HG03457 (cell line): ENCODE measurements around the gene IRS4.

Experiments
- ATAC-seq: cut with Tn5 transposase; IDR thresholded peaks from one replicate; pipeline ENCODE4 v1.9.1; 2021; ENCODE audit warnings: moderate number of reproducible peaks; ENCODE audit not compliant: unreplicated experiment

Gene IRS4

DNA sequence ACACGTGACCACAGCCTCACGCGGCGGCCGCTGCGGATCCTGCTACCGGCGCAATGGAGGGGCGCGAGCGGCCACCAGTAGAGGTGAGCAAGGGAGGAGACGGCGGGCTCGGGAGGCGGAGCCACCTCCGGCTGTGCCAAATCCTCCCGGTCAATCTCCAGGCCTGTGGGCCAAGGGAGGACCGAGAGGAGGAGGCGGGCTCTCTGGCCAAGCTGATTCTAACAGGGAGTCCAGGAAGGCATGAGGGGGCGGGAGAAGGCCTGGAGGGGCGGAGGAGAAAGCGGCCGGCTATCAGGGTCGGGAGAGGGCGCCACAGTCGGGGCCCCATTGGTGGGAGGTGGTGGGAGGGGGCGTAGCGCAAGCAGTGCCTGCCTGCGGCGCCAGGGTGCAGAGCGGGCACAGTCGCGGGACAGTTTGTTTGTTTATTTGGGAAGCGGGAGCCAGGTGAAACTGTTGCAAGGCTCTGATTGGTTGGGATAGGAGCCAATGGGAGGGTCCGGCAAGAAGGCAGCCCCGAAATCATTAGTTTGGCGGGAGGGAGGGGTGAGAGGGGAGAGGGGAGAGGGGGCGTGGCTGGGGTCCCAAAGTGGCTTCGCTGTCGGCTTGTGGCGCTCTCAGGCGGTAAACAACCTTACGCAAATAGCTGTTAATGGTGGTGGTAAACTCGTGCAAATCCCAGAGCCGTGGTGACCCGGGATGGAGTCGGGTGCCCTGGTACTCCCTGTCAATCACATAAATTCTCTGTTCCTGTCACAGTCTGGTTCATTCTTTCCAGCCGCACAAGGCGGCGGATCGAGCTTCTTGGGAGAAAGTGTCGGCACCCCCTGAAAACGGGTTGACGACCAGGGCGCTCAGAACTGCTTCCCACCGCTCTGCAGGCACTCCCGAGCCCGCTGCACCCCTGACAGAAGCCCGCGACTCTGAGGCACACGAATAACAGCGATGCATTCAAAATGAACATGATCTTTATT is at the start of gene IRS4:
Gene IRS4, minus strand, starts transcription at position 55 of the 971 bp plus-strand sequence.
- no peak for ATAC-seq

GRCh38 chrX:108772549-108772948 is 36.2 kb upstream of the IRS4 start:
- no peak for ATAC-seq

GRCh38 chrX:108763559-108763958 is 27.2 kb upstream of the IRS4 start:
- no peak for ATAC-seq

- no peak for ATAC-seq
These were observed 4.0 kb upstream of the IRS4 start for GRCh38 chrX:108740299-108740774.

DNA sequence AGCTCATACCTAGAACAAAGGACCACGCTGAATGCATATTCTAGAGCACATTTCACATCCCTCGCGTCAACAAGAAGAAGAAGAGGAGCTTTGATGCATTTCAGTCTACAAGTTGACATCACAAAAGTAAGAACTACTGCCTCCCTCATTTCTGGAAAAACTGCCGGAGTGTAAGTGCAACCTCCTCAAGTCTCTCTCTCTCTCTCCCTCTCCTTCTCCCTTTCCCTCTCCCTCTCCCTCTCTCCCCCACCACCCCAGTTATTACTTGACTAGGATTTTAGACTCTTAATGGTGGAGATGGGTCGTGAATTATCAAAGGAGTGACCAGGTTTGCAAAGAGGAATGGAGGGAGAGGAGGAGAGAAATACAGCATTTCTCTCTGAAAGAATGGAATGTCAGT is 1.4 kb upstream of the IRS4 start:
- ATAC-seq = no peak

DNA sequence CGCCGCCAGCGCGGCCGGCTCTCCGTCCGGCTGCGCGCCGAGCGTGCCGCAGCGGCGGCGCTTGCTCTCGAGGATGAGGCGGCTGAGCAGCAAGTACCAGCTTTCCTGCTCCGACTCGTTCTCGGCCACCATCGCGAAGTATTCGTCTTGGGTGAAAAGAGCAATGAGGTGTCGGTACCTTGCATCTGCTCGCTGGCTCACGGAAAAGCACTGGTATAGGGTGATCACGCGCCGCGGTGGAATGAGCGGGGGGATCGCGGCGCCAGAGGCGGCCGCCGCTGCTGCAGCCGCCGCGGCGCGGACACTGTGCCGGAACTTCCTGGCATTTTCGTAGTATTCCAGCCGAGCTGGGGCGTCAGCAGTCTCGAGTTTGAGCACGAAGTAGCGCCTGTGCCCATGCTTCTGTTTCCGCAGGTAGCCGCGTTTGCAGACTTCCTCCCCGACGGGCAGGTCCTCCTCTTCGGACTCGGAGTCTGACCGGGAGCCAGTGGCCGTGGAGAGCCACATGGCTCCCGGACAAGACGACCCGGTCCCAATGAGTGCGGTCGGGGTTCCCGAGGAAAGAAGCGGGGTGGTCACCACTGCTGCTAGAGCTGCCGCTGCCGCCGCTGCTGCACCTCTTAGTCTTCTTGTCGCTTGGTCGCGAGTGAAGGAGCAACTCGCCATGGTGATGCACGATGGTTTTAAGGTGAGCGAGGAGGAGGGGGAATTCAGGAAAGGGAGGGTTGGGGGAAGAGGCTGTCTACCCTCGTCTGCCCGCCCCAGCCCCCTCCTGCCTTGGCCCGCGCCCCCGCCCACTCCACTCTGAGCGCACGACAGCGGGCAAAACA is 469 bp downstream of the IRS4 start:
- ATAC-seq = no peak

GRCh38 chrX:108735091-108735678 is 1.2 kb downstream of the IRS4 start:
- ATAC-seq = no peak

DNA sequence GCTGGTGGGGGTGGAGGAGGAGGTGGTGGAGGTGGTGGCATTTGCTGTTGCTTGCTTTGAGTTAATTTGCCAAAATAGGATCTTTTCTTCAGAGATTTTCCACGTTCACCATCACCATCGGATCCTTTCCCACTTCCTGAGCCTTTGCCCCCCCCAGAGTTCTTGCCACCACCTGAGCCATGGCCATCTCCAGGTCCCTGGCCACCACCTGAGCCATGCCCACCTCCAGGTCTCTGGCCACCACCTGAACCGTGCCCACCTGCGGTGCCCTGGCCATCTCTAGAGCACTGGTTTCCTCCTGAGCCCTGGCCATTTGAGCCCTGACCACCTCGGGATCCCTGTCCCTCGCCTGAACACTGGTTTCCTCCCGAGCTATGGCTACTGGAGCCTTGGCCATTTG is 1.9 kb downstream of the IRS4 start:
- no peak for ATAC-seq

DNA sequence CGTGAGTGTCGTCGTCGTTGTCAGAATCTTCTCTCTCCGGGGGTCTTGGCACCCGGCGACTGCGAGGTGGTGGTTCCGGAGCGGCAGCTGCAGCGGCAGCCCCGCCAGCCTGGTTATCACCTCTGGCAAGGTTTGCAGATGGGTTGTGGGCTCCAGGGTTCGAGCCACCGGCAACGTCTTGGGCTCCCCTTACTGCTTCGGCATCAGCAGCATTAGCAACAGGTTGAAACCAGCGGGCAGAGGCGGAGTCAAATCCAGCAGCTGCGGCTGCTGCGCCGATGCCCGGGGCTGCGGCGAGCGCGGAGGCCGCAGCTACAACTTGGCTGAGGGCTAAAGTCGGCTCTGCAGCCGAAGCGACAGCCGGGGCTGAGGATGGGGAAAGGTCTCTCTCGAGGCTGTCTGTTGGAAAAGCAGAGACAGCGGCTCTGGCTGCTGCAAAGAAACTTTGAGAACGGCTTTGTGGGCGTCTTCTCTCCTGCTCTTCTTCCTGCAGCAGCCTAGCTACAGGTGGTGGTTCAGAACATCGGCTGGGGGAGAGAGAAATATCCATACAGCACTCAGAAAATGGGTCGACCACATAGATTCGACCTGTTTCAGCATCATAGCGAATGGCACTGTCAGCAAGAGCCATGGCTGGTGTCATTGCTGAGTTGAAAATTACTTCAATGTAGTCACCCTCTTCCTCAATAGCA is 3.6 kb downstream of the IRS4 start:
- ATAC-seq = no peak

DNA sequence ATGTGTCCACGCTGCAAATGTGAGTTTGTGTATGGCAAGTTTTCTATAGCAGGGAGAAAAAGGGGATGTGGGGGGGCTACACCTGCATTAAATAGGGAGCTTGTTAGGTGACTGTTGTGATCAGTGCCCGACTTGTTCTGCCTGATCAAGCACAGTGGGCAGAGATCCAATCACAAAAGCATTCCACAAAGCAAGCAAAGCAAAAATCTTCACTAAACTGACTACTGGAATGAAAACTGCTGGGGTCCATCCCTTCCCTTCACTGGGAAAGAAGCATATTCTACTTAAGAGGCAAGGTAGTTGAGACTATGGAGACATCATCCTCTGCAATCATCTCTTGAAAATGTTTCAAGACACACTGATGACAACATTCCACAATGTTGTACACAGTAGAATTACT is 5.2 kb downstream of the IRS4 start:
- ATAC-seq = no peak

DNA sequence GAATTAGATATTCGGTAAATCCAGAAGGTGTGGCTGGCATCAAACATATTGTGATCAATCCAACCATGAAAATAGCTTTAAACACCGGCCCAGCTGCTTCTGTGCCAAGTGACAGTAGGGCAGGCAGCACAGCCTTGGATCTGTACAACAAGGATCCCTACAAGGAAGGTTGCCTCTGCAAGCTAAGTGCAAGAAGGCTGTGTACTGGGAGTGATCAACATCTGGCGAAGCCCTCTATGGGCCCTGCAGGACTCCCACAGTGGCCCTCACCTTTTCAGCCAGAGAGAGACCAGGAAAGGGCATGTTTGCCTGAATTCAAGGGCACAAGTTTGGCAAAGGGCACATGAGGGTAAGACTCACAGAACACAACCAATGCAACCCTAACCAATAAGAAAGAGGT is 9.6 kb downstream of the IRS4 start:
- no peak for ATAC-seq

GRCh38 chrX:108722561-108722960 is 13.8 kb downstream of the IRS4 start:
- no peak for ATAC-seq

DNA sequence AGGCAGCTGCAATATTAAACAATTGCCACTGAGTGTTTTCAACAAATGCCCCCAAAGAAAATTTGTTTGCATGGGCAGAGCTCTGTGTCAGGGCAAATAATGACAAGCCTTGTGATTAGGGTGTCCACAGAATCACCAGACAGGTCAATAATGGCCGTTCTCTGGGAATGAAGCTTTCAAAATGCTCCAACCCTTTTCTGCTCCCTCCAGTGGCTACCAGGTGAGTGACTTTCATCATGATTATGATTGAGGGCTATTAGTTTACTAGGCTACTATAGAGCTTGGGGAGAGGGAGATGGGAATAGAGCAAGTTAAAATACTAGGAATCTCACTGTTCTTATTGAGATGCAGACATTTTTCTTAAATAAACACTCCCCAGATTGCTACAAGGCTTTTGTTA is 23.5 kb downstream of the IRS4 start:
- no peak for ATAC-seq

DNA sequence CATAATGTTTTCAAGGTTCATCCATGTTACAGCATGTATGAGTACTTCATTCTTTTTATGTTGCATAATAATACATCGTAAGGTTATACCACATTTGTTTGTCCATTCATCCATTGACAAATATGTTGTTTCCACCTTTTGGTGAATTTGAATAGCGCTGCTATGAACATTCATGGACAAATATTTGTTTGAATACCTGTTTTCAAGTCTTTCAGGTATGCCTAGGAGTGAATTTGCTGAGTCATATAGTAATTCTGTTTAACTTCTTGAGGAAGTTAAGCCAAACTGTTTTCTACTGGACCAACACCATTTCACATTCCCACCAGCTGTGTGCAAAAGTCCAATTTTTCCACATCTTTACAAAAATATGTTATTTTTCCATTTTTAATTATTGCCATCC is 31.5 kb downstream of the IRS4 start:
- ATAC-seq = no peak

DNA sequence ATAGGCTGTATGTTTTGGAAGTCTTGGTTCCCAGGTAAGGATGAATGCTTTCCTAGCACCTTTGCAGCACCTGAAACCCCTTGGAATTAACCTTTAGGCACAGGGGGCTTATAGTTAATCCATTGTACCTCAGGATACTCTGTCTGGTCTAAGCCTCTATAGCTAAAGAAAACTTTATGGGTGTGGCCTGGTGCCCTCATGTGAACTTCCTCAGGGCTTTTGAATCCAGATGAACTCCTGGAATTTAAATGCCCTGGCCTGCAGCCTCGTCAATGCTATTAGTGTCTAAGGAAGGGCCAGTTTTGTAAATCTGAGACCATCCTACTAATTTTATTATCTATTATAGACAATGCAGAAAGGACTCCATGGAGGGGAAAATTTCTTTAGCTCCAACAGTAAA is 33.8 kb downstream of the IRS4 start:
- no peak for ATAC-seq

DNA sequence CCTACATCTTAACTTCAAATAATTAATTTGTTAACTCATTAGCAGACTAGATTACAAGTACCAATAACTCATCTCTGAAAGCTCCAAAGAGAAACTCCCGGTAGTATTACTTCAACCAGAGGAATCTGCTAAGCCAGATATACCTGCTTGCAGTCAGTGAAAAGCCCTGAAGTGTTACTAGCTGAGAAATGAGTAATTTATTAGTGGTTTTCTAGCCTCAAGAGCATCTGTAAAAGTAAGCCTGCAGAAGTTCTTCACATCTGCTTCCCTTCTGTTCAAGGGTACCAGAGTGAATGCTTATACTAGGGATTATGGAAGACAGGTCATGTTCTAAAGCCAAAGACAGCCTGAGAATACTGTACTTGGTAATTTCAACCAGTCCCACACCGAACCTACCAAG is 34.7 kb downstream of the IRS4 start:
- ATAC-seq = no peak

DNA sequence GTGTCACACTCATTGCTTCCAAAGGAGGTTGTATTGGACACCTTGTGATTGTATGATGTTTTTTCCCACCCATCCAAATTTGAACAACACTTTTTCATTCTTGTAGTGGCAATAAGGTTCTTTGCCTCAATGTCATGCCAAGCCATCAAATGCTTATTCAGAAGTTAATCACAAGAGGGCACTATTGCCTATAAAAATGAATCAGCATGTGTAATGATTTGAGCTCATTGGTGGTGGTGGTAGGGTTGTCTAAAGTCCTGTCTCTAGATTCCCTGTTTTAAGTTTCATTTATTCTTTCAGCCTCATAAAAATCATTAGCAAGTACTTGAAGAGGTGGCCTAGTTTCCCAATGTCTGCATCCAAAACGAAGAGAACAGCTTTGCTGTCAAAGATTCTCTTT is 37.0 kb downstream of the IRS4 start:
- ATAC-seq = no peak

- no peak for ATAC-seq
These were observed 39.7 kb downstream of the IRS4 start for GRCh38 chrX:108696690-108697089.
